ENCODE measurements around the gene AFM.
"Not testable (repeated sequence)": the region's sequence is repeated elsewhere in the genome, so short reads cannot be mapped to it uniquely, and the experiment has no call there.

Gene AFM

DNA sequence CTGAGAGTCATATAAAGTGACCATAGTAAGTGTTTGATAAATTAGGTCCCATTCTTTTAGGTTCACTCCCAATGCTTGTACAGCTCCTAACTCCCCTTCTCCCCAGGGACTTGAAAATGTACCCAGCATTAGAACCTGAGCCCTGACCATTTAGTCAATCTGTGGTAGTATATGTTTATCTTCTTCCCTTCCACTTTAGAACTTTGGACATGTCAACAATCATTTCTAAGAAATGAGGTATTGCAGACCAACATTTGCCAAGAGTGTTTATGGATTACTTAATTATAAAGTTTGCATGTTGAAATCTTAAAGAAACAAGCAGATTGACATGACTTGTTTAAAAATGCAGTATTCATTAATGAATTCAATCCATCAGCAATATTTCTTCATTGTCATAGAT lies 26.0 kb downstream of the AFM start:
- no peak for DNase-seq

DNA sequence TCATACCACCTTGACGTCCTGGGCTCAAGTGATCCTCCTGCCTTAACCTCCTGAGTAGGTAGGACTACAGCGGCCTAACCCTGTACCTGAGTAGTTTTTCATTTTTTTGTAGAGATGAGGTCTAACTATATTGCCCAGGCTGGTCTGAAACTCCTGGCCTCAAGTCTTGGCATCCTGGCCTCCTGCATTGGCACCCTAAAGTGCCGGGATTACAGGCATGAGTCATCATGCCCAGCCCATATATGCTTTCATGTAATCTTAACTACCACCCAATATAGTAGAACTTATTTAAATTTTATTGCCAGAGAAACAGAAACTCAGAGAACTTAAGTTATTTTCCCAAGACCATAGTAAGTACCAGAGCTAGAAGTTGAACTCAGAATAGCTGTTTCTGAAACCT lies 27.1 kb downstream of the AFM start:
- no peak for DNase-seq

DNA sequence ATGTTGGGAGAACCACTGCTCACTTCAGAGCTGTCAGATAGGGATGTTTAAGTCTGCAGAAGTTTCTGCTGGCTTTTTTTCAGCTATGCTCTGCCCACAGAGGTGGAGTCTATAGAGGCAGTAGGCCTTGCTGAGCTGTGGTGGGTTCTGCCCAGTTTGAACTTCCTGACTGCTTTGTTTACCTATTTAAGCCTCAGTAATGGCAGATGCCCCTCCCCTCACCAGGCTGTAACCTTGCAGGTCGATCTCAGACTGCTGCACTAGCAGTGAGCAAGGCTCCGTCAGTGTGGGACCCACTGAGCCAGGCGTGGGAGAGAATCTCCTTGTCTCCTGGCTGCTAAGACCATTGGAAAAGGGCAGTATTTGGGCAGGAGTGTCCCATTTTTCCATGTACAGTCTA lies 36.8 kb downstream of the AFM start:
- DNase-seq: no peak

DNA sequence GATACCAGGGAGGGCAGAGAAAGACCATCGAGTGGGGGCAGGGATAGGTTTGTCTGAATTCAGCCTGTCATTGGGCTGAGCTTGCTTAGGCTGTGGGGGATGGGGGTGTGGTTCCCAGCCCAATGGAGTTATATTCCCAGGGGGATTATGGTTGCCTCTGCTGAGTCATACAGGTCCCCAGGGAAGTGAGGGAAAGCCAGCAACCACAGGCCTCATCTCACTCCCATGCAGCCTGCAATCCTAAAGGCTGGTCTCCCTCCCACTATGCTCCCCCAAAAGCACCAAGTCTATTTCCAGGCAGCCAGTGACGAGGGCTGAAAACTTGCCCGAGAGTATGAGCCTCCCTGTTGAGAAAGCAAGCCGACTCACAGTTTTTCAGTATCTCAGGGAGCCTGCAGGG lies 39.3 kb downstream of the AFM start:
- DNase-seq: no peak

DNA sequence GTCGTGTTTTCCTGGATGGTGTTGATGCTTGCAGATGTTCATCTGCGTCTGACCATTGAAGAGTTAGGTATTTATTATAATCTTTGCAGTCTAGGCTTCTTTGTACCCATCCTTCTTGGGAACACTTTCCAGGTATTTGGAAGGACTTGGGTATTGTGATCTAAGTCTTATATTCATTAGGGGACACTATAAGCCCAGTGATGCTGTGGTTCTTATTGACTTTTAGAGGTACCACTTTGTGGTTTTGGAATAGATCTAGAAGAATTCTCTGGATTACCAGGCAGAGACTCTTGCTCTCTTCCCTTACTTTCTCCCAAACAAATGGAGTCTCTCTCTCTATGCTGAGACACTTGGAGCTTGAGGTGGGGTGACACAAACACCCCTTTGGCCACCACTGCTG lies 41.6 kb downstream of the AFM start:
- DNase-seq: no peak

DNA sequence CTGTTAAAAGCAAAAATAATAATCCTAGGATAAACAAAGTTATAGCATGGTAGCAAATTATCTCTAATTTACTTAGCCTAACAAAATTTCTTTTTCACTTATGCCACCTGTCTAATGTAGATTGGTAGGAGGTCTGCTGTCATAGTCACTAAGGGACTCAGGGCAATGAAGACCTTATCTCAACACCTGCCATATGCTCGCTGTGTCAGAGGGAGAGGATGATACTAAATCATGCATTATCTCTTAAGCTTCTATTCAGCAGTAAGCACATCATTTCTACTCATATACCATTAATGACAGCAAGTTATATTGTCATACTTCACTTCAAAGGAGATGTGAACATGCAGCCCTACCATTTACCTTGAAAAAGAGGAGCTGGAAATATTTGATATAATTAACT lies 44.1 kb downstream of the AFM start:
- no peak for DNase-seq

DNA sequence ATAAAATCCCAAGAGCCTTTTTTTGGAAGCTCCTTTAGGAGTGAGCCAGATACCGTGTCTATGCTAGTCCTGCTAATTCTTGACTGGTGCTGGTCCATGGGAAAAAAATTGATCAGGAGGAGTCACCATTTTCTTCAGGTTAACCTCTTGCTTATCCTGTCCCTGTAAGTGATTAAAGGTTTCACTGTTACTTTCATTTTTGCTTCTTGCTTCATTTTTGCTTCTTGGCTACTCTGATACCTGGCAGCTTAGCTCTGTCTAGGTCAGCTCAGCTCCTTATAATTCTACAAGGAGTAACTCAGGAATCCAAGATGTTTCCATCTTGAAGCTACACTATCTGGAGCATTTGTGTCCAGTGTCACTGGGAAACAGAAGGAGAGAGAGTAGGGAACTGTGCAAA lies 45.7 kb downstream of the AFM start:
- DNase-seq: no peak

DNA sequence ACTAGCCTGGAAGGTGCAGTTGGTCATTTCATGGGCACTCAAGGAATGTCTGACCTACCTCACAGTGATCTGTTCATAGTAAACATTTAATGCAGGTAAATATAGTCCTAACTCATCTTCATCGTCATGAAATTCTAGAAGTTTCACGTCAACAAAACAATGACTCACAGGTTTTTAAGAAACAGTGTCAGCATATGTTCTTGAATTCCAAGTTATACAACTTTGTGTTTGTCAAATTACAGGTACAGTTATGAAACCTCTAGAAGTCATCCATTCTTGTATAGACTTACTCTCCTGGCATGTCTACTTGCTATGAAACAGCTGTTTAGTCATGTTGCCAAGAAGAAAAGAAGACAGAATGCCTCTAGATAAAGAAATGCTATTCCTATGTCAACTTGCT lies 46.6 kb downstream of the AFM start:
- no peak for DNase-seq

DNA sequence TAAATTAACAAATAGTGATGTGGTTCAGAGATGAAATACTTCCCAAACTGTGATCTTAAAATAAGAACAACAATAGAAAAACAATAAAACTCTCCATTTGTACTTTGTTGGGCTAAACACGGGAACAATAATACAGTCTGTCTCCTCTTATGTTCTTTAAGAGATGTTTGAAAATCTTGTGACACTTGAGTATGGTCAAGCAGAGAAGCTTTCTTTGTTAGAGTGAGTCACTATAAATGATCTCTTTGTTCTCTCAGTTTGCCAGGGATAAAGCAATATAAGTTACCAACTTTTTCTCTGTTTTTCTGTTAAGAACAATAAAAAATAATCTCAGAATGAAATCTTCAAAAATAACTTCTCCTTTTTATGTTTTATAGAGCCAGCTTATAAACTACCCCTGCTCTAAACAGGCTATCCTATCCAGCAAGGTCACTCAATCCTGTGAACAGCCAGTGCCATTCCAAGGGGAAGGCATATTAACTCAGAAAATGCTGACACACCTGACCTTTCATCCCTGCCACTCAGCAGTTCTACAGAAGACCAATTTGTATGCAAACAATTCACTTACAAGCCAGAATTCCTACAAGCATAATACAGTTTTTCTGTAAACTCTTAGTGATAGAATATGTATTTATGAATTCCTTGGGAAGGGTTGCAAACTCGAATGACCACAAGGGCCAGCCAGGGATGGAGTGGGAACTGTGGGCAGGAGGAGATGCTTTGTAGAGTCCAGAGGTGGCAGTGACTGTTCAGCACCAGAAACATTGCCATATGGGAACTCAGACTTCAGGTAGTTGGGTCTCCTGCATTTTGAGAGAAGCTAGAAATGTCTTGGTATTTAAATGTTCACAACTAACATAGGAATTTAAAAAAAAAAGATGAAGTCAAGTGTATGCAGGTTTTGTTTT lies 52.2 kb downstream of the AFM start:
- no peak for DNase-seq

DNA sequence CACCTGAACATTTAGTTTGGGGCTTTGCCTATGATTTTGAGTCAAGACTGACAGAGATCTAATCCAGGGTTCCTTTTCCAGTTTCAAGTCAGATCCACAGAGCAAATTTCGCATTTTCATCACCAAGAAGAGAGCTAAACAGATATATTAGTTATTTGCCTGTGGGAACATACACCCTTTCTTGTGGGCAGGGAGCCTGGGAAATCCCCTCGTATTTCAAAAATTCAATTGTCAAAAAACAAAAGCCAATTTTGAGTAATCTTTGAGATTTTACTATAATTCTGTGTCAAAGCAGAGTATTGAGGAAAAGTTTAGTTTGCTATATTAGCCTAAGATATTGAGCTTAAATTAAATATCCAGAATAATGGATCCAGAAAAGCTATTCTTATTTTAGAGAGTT lies 56.6 kb downstream of the AFM start:
- DNase-seq: no peak

DNA sequence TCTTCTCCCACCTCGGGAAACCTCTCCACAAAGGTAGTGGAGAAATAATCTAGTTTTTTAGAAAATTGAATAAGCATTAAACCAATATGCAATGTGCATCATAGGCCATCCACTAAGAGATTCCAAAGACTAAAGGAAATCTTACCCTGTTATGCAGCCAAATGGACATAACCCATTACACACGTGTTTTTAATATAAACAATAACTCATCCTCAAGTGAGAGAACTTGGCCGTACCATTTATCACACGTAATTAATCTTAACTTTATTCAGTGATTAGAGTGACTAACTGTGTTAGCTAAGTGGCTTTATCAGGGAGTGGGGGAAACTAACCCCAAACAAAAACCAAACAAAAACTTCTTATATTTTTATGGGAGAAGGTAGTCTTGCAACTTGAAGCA lies 57.8 kb downstream of the AFM start:
- no peak for DNase-seq

DNA sequence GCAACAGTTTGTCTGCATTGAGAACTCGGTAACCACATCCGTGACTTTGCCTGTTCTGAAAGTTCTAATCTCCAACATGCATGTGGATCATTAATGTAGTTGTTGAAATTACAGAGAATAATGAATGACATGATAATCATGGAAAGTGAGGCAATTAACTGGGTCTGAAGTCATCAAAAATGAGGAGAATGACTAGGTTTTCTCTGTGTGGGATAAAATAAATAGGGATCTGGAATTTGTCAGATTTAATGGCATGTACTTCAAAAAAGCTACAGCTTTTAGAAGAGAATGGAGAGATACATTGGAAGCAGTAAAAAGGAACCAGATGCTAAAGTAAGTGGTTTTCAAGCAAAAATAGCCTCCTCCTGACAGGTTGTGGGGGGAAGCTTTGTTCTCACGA lies 59.3 kb downstream of the AFM start:
- no peak for DNase-seq

DNA sequence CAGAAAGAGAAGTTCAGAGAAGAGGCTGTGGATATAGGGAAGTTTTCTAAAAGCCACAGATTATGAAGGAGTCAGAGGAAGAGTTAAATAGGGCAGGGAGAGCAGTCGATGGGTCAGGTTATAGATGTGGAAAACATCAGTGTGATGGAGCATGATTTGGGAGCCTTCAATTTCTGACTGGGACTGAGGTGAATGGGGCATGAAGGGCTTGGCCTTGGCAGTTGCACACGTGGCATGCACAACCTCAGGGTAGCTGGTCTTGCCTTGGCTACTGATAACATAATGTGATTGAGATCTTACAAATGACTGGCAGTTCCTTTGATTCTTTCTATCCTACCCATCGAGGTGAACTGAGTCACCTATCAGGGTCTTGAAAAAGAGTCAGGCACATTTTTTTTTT lies 59.7 kb downstream of the AFM start:
- DNase-seq: no peak

DNA sequence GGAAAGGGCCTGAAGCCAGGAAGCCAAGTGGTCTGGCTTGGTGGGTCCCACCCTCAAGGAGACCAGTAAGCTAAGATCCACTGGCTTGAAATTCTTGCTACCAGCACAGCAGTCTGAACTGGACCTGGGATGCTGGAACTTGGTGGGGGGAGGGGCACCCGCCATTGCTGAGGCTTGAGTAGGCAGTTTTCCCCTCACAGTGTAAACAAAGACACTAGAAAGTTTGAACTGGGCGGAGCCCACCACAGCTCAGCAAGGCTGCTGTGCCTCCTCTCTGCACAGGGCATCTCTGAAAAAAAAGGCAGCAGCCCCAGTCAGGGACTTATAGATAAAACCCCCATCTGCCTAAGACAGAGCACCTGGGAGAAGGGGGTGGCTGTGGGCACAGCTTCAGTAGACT lies 63.1 kb downstream of the AFM start:
- no peak for DNase-seq

DNA sequence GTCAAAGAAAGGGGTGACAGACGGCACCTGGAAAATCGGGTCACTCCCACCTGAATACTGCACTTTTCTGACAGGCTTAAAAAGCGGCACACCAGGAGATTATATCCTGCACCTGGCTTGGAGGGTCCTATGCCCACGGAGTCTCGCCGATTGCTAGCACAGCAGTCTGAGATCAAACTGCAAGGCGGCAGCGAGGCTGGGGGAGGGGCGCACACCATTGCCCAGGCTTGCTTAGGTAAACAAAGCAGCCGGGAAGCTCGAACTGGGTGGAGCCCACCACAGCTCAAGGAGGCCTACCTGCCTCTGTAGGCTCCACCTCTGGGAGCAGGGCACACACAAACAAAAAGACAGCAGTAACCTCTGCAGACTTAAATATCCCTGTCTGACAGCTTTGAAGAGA lies 69.3 kb downstream of the AFM start:
- not testable (repeated sequence) for DNase-seq

All from midbrain (tissue), 1 donor.